Measurements from ENCODE around the gene GSTM4. TPM values are rescaled to one million over a fixed set of nuclear protein-coding genes. Genes with fewer than 3 reads are reported as not detected.
"Not testable (repeated sequence)": the region's sequence is repeated elsewhere in the genome, so short reads cannot be mapped to it uniquely, and the experiment has no call there.

Gene GSTM4
- total and polyA plus RNA-seq, 2 experiments from 2014 or later: 12.8 to 12.9 TPM

GRCh38 chr1:109689844-109690405 lies 34.0 kb downstream of the GSTM4 start (continued):
- TF ChIP-seq EZH2 (IDR thresholded peaks at IDR 0.05; ENCODE audit: low read depth, unreplicated experiment): no peak
- TF ChIP-seq EZH2phosphoT487 (IDR thresholded peaks at IDR 0.05; ENCODE audit: unreplicated experiment): no peak
- TF ChIP-seq STAT1 (IDR thresholded peaks at IDR 0.05; ENCODE audit: unreplicated experiment): no peak
- TF ChIP-seq CREB1 (CRISPR knock-in tag; IDR thresholded peaks at IDR 0.05; ENCODE audit: low read depth): no peak
- TF ChIP-seq NANOG (IDR thresholded peaks at IDR 0.05; ENCODE audit: borderline replicate concordance): no peak
- no peak for TF ChIP-seq POLR2AphosphoS5 (IDR thresholded peaks at IDR 0.05; ENCODE audit: low read depth)
- TF ChIP-seq ETS1 (IDR thresholded peaks at IDR 0.05): no peak
- no peak for TF ChIP-seq ZNF331 (CRISPR knock-in tag; IDR thresholded peaks at IDR 0.05; ENCODE audit: low read depth)
- no peak for TF ChIP-seq ZNF114 (CRISPR knock-in tag; IDR thresholded peaks at IDR 0.05)
- TF ChIP-seq CTCF (conservative IDR thresholded peaks at IDR 0.05; ENCODE audit: low read depth in 2 of 2): no peak

GRCh38 chr1:109691759-109692158 lies 35.9 kb downstream of the GSTM4 start:
- Mint-ChIP-seq H3K4me1 (no peaks in the 10 kb centered on the region), H3K36me3 (ENCODE audit: low read depth) (no peaks in the 10 kb centered on the region), H3K4me3 (no peak overlapping the region), H3K9me3 (no peaks in the 10 kb centered on the region), H3K27ac (no peak overlapping the region), H3K27me3 (ENCODE audit: insufficient read depth, low read depth, poor library complexity) (no peaks in the 10 kb centered on the region)
- no peak for TF ChIP-seq CREB1 (CRISPR knock-in tag; IDR thresholded peaks at IDR 0.05; ENCODE audit: low read depth)
- TF ChIP-seq ETS1 (IDR thresholded peaks at IDR 0.05): no peak
- TF ChIP-seq POLR2AphosphoS5 (IDR thresholded peaks at IDR 0.05; ENCODE audit: low read depth): no peak
- no peak for TF ChIP-seq REST (IDR thresholded peaks at IDR 0.05; ENCODE audit: unreplicated experiment)
- no peak for TF ChIP-seq EZH2phosphoT487 (IDR thresholded peaks at IDR 0.05; ENCODE audit: unreplicated experiment)
- Histone ChIP-seq H3K27me3 (ENCODE audit: insufficient read depth) (no peaks in the 10 kb centered on the region), H3K9me2 (ENCODE audit: insufficient read depth) (no peaks in the 10 kb centered on the region), H4K20me1 (replicated peaks; ENCODE audit: insufficient read depth) (no peaks in the 10 kb centered on the region), H3K36me3 (ENCODE audit: insufficient read depth) (no peaks in the 10 kb centered on the region), H3K4me3 (no peak overlapping the region), H3F3A (replicated peaks; ENCODE audit: low read depth) (no peaks in the 10 kb centered on the region), H3K4me1 (ENCODE audit: insufficient read depth) (no peaks in the 10 kb centered on the region), H3K79me2 (replicated peaks; ENCODE audit: insufficient read depth) (no peaks in the 10 kb centered on the region), H3K27ac (ENCODE audit: low read depth) (no peak overlapping the region), H3K4me2 (no peak overlapping the region), H2AFZ (no peak overlapping the region)
- ATAC-seq: no peak
- no peak for DNase-seq (ENCODE audit: low spot score)

- not testable (repeated sequence) for H3K4me2 ChIP-seq; H3K27ac ChIP-seq (ENCODE audit: low read depth); H3K4me3 ChIP-seq; H3K4me1 ChIP-seq (ENCODE audit: insufficient read depth); H3K4me1 Mint-ChIP-seq; H3K36me3 ChIP-seq (ENCODE audit: insufficient read depth); H3F3A ChIP-seq (replicated peaks; ENCODE audit: low read depth); H3K36me3 Mint-ChIP-seq (ENCODE audit: low read depth); ATAC-seq; H2AFZ ChIP-seq; H3K9me3 Mint-ChIP-seq; H3K27me3 Mint-ChIP-seq (ENCODE audit: insufficient read depth, low read depth, poor library complexity); H3K9me2 ChIP-seq (ENCODE audit: insufficient read depth); H3K79me2 ChIP-seq (replicated peaks; ENCODE audit: insufficient read depth); H3K27ac Mint-ChIP-seq; H3K4me3 Mint-ChIP-seq; H4K20me1 ChIP-seq (replicated peaks; ENCODE audit: insufficient read depth); DNase-seq (ENCODE audit: low spot score); H3K27me3 ChIP-seq (ENCODE audit: insufficient read depth)
These were observed 38.5 kb downstream of the GSTM4 start for GRCh38 chr1:109694400-109694799.

- not testable (repeated sequence) for H3K4me1 Mint-ChIP-seq; H3K4me3 ChIP-seq; H3K27ac ChIP-seq (ENCODE audit: low read depth); H3K79me2 ChIP-seq (replicated peaks; ENCODE audit: insufficient read depth); H3K27me3 Mint-ChIP-seq (ENCODE audit: insufficient read depth, low read depth, poor library complexity); H3K27ac Mint-ChIP-seq; H4K20me1 ChIP-seq (replicated peaks; ENCODE audit: insufficient read depth); H3K9me2 ChIP-seq (ENCODE audit: insufficient read depth); H3K27me3 ChIP-seq (ENCODE audit: insufficient read depth); H2AFZ ChIP-seq; H3K4me1 ChIP-seq (ENCODE audit: insufficient read depth); H3K9me3 Mint-ChIP-seq; H3K4me3 Mint-ChIP-seq; H3F3A ChIP-seq (replicated peaks; ENCODE audit: low read depth); H3K36me3 ChIP-seq (ENCODE audit: insufficient read depth); DNase-seq (ENCODE audit: low spot score); H3K36me3 Mint-ChIP-seq (ENCODE audit: low read depth); ATAC-seq; H3K4me2 ChIP-seq
These were observed 39.2 kb downstream of the GSTM4 start for GRCh38 chr1:109695138-109695537.
